Sigmoid colon (tissue), 4 donors: ENCODE results near the gene MARF1.

Experiments
- EP300 ChIP-seq, 4 donors: sonication (generic); formaldehyde crosslinking; IDR thresholded peaks; one replicate each; pipeline ENCODE4 v1.6.1; 2017; ENCODE audit warnings: antibody characterized with exemption in 4 of 4
- POLR2A ChIP-seq, 2 donors: fragments of 450-650 bp; IDR thresholded peaks; one replicate each; pipeline ENCODE4 v1.6.1; 2016; ENCODE audit warnings: antibody characterized with exemption in 2 of 2, mild to moderate bottlenecking in 2 of 2, moderate library complexity in 2 of 2
- TF ChIP-seq, protein P1 (sequence below), 4 experiments: fragments of 450-650 bp in 3 of 4; fragments of 200-600 bp in 1 of 4; IDR thresholded peaks; one replicate each; pipeline ENCODE4 v1.5.1; 2016 to 2019; ENCODE audit warnings: antibody characterized with exemption in 4 of 4, mild to moderate bottlenecking in 3 of 4, moderate library complexity in 2 of 4

DNA sequence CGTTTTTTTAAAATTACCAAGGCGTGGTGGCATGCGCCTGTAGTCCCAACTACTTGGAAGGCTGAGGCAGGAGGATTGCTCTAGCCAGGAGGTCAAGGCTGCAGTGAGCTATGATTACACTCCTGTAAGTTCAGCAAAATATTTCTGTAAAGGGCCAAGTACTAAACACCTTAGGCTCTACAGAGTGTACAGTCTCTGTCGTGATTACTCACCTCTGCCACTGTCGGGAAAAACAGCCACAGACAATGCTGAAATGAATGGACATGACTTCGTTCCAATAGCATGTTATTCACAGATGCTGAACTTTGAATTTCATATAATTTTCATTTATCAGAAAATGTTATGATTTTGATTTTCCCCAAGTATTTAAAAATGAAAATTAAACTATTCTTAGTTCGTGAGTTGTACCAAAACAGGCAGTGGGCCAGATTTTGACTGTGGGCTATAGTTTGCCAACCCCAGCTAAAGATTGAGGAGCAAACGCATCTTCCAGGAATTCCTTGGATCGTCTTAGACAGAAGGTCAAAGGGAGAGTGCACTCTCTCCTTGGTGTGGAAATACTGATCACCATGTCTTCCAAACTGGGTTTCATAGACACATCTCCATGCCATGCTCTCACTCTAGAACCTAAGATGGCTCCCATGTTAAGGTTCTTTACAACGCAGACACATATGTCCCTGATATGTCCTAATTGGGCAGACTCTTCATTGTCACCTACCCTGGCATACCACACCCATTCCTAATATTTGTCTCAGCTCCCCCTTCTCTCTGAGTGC is 89.5 kb downstream of the MARF1 start:
- TF ChIP-seq, protein P1, sequence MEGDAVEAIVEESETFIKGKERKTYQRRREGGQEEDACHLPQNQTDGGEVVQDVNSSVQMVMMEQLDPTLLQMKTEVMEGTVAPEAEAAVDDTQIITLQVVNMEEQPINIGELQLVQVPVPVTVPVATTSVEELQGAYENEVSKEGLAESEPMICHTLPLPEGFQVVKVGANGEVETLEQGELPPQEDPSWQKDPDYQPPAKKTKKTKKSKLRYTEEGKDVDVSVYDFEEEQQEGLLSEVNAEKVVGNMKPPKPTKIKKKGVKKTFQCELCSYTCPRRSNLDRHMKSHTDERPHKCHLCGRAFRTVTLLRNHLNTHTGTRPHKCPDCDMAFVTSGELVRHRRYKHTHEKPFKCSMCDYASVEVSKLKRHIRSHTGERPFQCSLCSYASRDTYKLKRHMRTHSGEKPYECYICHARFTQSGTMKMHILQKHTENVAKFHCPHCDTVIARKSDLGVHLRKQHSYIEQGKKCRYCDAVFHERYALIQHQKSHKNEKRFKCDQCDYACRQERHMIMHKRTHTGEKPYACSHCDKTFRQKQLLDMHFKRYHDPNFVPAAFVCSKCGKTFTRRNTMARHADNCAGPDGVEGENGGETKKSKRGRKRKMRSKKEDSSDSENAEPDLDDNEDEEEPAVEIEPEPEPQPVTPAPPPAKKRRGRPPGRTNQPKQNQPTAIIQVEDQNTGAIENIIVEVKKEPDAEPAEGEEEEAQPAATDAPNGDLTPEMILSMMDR (IDR thresholded peaks at IDR 0.05) = no peak
- TF ChIP-seq POLR2A (IDR thresholded peaks at IDR 0.05) = no peak
- no peak for TF ChIP-seq EP300 (IDR thresholded peaks at IDR 0.05)
